NK-92 treated with Interleukin-12 subunit alpha and Interleukin-12 subunit beta, amount 100 ng/mL, for 24 hours (cell line): ENCODE data around the gene PYDC2.
"Not testable (repeated sequence)": the region's sequence is repeated elsewhere in the genome, so short reads cannot be mapped to it uniquely, and the experiment has no call there.

Source experiments
- DNase-seq: peaks from one replicate; lab custom pipeline; 2025; lab: John Stamatoyannopoulos, UW

Gene PYDC2

GRCh38 chr3:191470080-191470479, 9.1 kb downstream of the PYDC2 start:
- DNase-seq, result no peak

- no peak for DNase-seq
Observed at GRCh38 chr3:191470545-191470944, 9.6 kb downstream of the PYDC2 start.

- DNase-seq, result no peak
Observed at GRCh38 chr3:191473661-191474198, 12.8 kb downstream of the PYDC2 start.

- DNase-seq, result no peak
Observed at GRCh38 chr3:191476066-191476772, 15.3 kb downstream of the PYDC2 start.

- DNase-seq, result not testable (repeated sequence)
Observed at GRCh38 chr3:191483994-191484393, 23.0 kb downstream of the PYDC2 start.

GRCh38 chr3:191484461-191484860, 23.5 kb downstream of the PYDC2 start:
- no peak for DNase-seq

GRCh38 chr3:191492601-191493000, 31.6 kb downstream of the PYDC2 start:
- no peak for DNase-seq

- DNase-seq, result no peak
Observed at GRCh38 chr3:191493336-191493735, 32.4 kb downstream of the PYDC2 start.

GRCh38 chr3:191499307-191500080, 38.5 kb downstream of the PYDC2 start:
- DNase-seq, result no peak

GRCh38 chr3:191500892-191501291, 39.9 kb downstream of the PYDC2 start:
- DNase-seq, result no peak

- no peak for DNase-seq
Observed at GRCh38 chr3:191502583-191502982, 41.6 kb downstream of the PYDC2 start.

- DNase-seq, result no peak
Observed at GRCh38 chr3:191509078-191509477, 48.1 kb downstream of the PYDC2 start.
